HG02588 (cell line): ENCODE measurements around the gene RIOK1.
"Not testable (repeated sequence)": the region's sequence is repeated elsewhere in the genome, so short reads cannot be mapped to it uniquely, and the experiment has no call there.

Source experiments
- ATAC-seq: cut with Tn5 transposase; IDR thresholded peaks from one replicate; pipeline ENCODE4 v1.9.1; 2021; ENCODE audit warnings: mild to moderate bottlenecking, moderate library complexity; ENCODE audit not compliant: unreplicated experiment

Gene RIOK1

GRCh38 chr6:7389451-7390225 is at the start of gene RIOK1, which contains the start of gene CAGE1:
TSS of gene RIOK1 (plus strand) at chr6:7389808. CDS start at chr6:7390003, 195 bp downstream.
TSS of gene CAGE1 (minus strand) at chr6:7389742. CDS start at chr6:7387173, 2,569 bp downstream.
- peak; percentile 97 for ATAC-seq

- no peak for ATAC-seq
Measured at GRCh38 chr6:7341271-7341670, 48.3 kb upstream of the RIOK1 start.

GRCh38 chr6:7341989-7342742 is 47.4 kb upstream of the RIOK1 start:
- no peak for ATAC-seq

GRCh38 chr6:7343546-7344475 is 45.8 kb upstream of the RIOK1 start:
- ATAC-seq: no peak

GRCh38 chr6:7344773-7345450 is 44.7 kb upstream of the RIOK1 start:
- ATAC-seq: not testable (repeated sequence)

- ATAC-seq: not testable (repeated sequence)
Measured at GRCh38 chr6:7347551-7347997, 42.0 kb upstream of the RIOK1 start.

GRCh38 chr6:7350591-7350990 is 39.0 kb upstream of the RIOK1 start:
- ATAC-seq: not testable (repeated sequence)

- not testable (repeated sequence) for ATAC-seq
Measured at GRCh38 chr6:7351916-7352315, 37.7 kb upstream of the RIOK1 start.

- ATAC-seq: no peak
Measured at GRCh38 chr6:7367408-7367807, 22.2 kb upstream of the RIOK1 start.

GRCh38 chr6:7373739-7374138 is 15.9 kb upstream of the RIOK1 start:
- ATAC-seq: no peak

GRCh38 chr6:7377961-7378360 is 11.6 kb upstream of the RIOK1 start:
- ATAC-seq: no peak

GRCh38 chr6:7378740-7379139 is 10.9 kb upstream of the RIOK1 start:
- ATAC-seq: no peak

- ATAC-seq: no peak
Measured at GRCh38 chr6:7381092-7381491, 8.5 kb upstream of the RIOK1 start.

GRCh38 chr6:7389162-7389450 is 502 bp upstream of the RIOK1 start:
- ATAC-seq: no peak

GRCh38 chr6:7390226-7390878 is 744 bp downstream of the RIOK1 start:
- peak; percentile 1 for ATAC-seq

- no peak for ATAC-seq
Measured at GRCh38 chr6:7391151-7391550, 1.5 kb downstream of the RIOK1 start.

GRCh38 chr6:7392402-7392801 is 2.8 kb downstream of the RIOK1 start:
- ATAC-seq: no peak

- no peak for ATAC-seq
Measured at GRCh38 chr6:7401075-7401474, 11.5 kb downstream of the RIOK1 start.

GRCh38 chr6:7402716-7403115 is 13.1 kb downstream of the RIOK1 start:
- ATAC-seq: no peak

GRCh38 chr6:7404546-7404945 is 14.9 kb downstream of the RIOK1 start:
- ATAC-seq: no peak
